ENCODE data around the gene ANKRD34A. TPM values are rescaled to one million over a fixed set of nuclear protein-coding genes. Genes with fewer than 3 reads are reported as not detected.
A peak's percentile ranks its signal among the peaks of the same experiment; 100 is the strongest.
"Not testable (repeated sequence)": the region's sequence is repeated elsewhere in the genome, so short reads cannot be mapped to it uniquely, and the experiment has no call there.

The ANKRD34A gene
- total and polyA plus RNA-seq, 8 donors = 0.73 to 1.3 (median 0.91) TPM

- Histone ChIP-seq H3K27me3 (no peaks in the 10 kb centered on the region), H3K4me1 (peaks cover 7 to 32% of the 10 kb centered on the region in 2 donors), H3K9me3 (no peaks in the 10 kb centered on the region), H3K27ac (peak overlapping the region; percentile 95), H3K36me3 (peaks cover 0 to 23% of the 10 kb centered on the region in 2 donors), H3K4me3 (peak overlapping the region; percentile 58 to 71)
- intact Hi-C loops (cut with DNase I) = no loop called here
- peak; percentile 6 for ATAC-seq
- no peak for DNase-seq
- TF ChIP-seq CTCF (IDR thresholded peaks at IDR 0.05) = no peak
Observed at GRCh38 chr1:145926686-145927062, 37.7 kb downstream of the ANKRD34A start.

GRCh38 chr1:145922266-145922665 lies 42.1 kb downstream of the ANKRD34A start:
- no peak for TF ChIP-seq CTCF (IDR thresholded peaks at IDR 0.05)
- H3K4me3 ChIP-seq = no peak overlapping the region
- no peak for ATAC-seq

GRCh38 chr1:145920297-145920696 lies 44.1 kb downstream of the ANKRD34A start:
- intact Hi-C loops (cut with DNase I); ATAC-seq; H3K9me3 ChIP-seq; DNase-seq; H3K27me3 ChIP-seq; H3K27ac ChIP-seq: not testable (repeated sequence)
- Histone ChIP-seq H3K4me1 (peaks cover 14 to 55% of the 10 kb centered on the region in 2 donors), H3K4me3 (peak overlapping the region in 1 of 2 donors; percentile 93), H3K36me3 (peaks cover 0 to 28% of the 10 kb centered on the region in 2 donors)

More at GRCh38 chr1:145922266-145922665, 42.1 kb downstream of the ANKRD34A start:
- no peaks in the 10 kb centered on the region for H3K9me3 ChIP-seq
- H3K27ac ChIP-seq = peak overlapping the region in 1 of 2 donors; percentile 6
- no peak for DNase-seq
- H3K4me1 ChIP-seq = peaks cover 19 to 57% of the 10 kb centered on the region in 2 donors
- intact Hi-C loops (cut with DNase I) = no loop called here
- peaks cover 0 to 23% of the 10 kb centered on the region in 2 donors for H3K36me3 ChIP-seq
- H3K27me3 ChIP-seq = no peaks in the 10 kb centered on the region

GRCh38 chr1:145918992-145919939 lies 45.1 kb downstream of the ANKRD34A start:
- TF ChIP-seq CTCF (IDR thresholded peaks at IDR 0.05) = no peak
- H3K4me3 ChIP-seq = peak overlapping the region; percentile 85 to 93
- peak overlapping the region; percentile 85 to 91 for H3K27ac ChIP-seq
- H3K4me1 ChIP-seq = peaks cover 14 to 55% of the 10 kb centered on the region in 2 donors
- DNase-seq = peak; percentile 29 to 95 (median 56)
- H3K27me3 ChIP-seq = no peaks in the 10 kb centered on the region
- H3K36me3 ChIP-seq = peaks cover 0 to 36% of the 10 kb centered on the region in 2 donors
- no peaks in the 10 kb centered on the region for H3K9me3 ChIP-seq
- intact Hi-C loops (cut with DNase I) = no loop called here
- ATAC-seq = peak; percentile 70

- H3K9me3 ChIP-seq = no peaks in the 10 kb centered on the region
- peaks cover 0 to 39% of the 10 kb centered on the region in 2 donors for H3K36me3 ChIP-seq
- ATAC-seq = peak; percentile 96
- no peaks in the 10 kb centered on the region for H3K27me3 ChIP-seq
- peak within 1 kb of the TSS; percentile 85 to 93 for H3K4me3 ChIP-seq
- intact Hi-C loops (cut with DNase I) = no loop called here
- TF ChIP-seq CTCF (IDR thresholded peaks at IDR 0.05) = no peak
- peak; percentile 90 to 96 (median 92) for DNase-seq
- H3K27ac ChIP-seq = peak within 1 kb of the TSS; percentile 85 to 91
- peaks cover 14 to 53% of the 10 kb centered on the region in 2 donors for H3K4me1 ChIP-seq
Observed at GRCh38 chr1:145918144-145918991, 46.0 kb downstream of the ANKRD34A start, which contains the start of gene PEX11B. PEX11B (minus strand) TSS chr1:145918717; CDS start chr1:145918688, 29 bp downstream.

Data from left lung (tissue), 10 donors.